Endothelial cell of umbilical vein (primary cell): ENCODE data around the gene L1CAM. TPM values are rescaled to one million over a fixed set of nuclear protein-coding genes. Genes with fewer than 3 reads are reported as not detected.

Experiments
- BruUV-seq: library from RNA; stranded (reverse); fragments of 400-500 nt; replicated peaks from 2 replicates; lab custom pipeline; 2021; lab: Mats Ljungman, UMichigan
- CTCF ChIA-PET: fragments of 300-600, 350-600 bp; sonication (Branson Sonifier 250); formaldehyde crosslinking; loops from one replicate; lab custom pipeline; 2021; ENCODE audit warnings: antibody characterized with exemption, inconsistent platforms; lab: Charles Lee
- POLR2A ChIA-PET: fragments of 300-600, 350-600 bp; sonication (Branson Sonifier 250); formaldehyde crosslinking; loops from one replicate; lab custom pipeline; 2021; ENCODE audit warnings: antibody characterized with exemption, inconsistent platforms; lab: Charles Lee
- DNase-seq: peaks from one replicate; pipeline ENCODE4 v3.0.0-alpha.2; 2011; ENCODE audit warnings: low read depth, low spot score
- FAIRE-seq: peaks from 2 replicates; lab custom pipeline; 2011; peaks lifted over from hg19 to GRCh38; lab: Jason Lieb, UNC
- H2AFZ ChIP-seq: 2 replicates; pipeline ENCODE4 v1.6.0; 2012; ENCODE audit warnings: low read depth, low read length, control low read depth, inconsistent platforms
- H3K27ac ChIP-seq: 2 replicates; pipeline ENCODE4 v1.5.1; 2011; ENCODE audit warnings: low read depth, mild to moderate bottlenecking, control low read depth, low read length, moderate library complexity; ENCODE audit not compliant: insufficient read depth
- H3K27me3 ChIP-seq, 2 experiments: 2 replicates each; pipeline versions ENCODE4 v1.6.0 to v1.6.1; 2011; ENCODE audit warnings: low read length in 2 of 2, mixed read lengths in 1 of 2; ENCODE audit not compliant: control insufficient read depth in 2 of 2, insufficient read depth in 2 of 2
- H3K36me3 ChIP-seq, 2 experiments: 2 replicates in 1 of 2; 3 replicates in 1 of 2; pipeline ENCODE4 v1.5.1; 2011; ENCODE audit warnings: low read length in 2 of 2, mild to moderate bottlenecking in 1 of 2, moderate library complexity in 1 of 2; ENCODE audit not compliant: control insufficient read depth in 2 of 2, insufficient read depth in 2 of 2; ENCODE audit errors: extremely low read depth in 1 of 2
- H3K4me1 ChIP-seq: 3 replicates; pipeline ENCODE4 v1.5.1; 2011; ENCODE audit warnings: mild to moderate bottlenecking, low read length; ENCODE audit not compliant: control insufficient read depth, insufficient read depth; ENCODE audit errors: extremely low read depth
- H3K4me2 ChIP-seq: 2 replicates; pipeline ENCODE4 v1.6.1; 2011; ENCODE audit warnings: low read length, control low read depth, mixed read lengths; ENCODE audit not compliant: insufficient read depth
- H3K4me3 ChIP-seq, 3 experiments: fragments of 200-600 bp in 1 of 3; sonication (generic), shearing (Covaris generic) in 1 of 3; replicated peaks in 1 of 3; 2 replicates each; pipeline ENCODE4 v1.5.1; 2011 to 2016; ENCODE audit warnings: control low read depth in 3 of 3, low read length in 3 of 3, mild to moderate bottlenecking in 2 of 3, inconsistent platforms in 1 of 3, low read depth in 1 of 3, moderate library complexity in 1 of 3; ENCODE audit not compliant: insufficient read depth in 1 of 3
- H3K79me2 ChIP-seq: 2 replicates; pipeline ENCODE4 v1.6.0; 2012; ENCODE audit warnings: low read length, inconsistent platforms; ENCODE audit not compliant: control insufficient read depth, insufficient read depth
- H3K9ac ChIP-seq: replicated peaks from 2 replicates; pipeline ENCODE3; 2011; ENCODE audit warnings: low read length, control low read depth; ENCODE audit not compliant: insufficient read depth; ENCODE audit errors: extremely low read depth
- H3K9me1 ChIP-seq: replicated peaks from 3 replicates; pipeline ENCODE4 v1.6.0; 2011; ENCODE audit warnings: mild to moderate bottlenecking, low read length; ENCODE audit not compliant: control insufficient read depth, insufficient read depth; ENCODE audit errors: extremely low read depth
- H3K9me3 ChIP-seq: replicated peaks from 2 replicates; pipeline ENCODE4 v1.5.1; 2012; ENCODE audit warnings: low read length, inconsistent platforms; ENCODE audit not compliant: control insufficient read depth, insufficient read depth
- H4K20me1 ChIP-seq: replicated peaks from 2 replicates; pipeline ENCODE3; 2011; ENCODE audit warnings: mild to moderate bottlenecking, low read length; ENCODE audit not compliant: control insufficient read depth, insufficient read depth; ENCODE audit errors: extremely low read depth
- EZH2 ChIP-seq: IDR thresholded peaks from 2 replicates; pipeline ENCODE4 v1.6.1; 2012; ENCODE audit warnings: borderline replicate concordance, low read depth, mild to moderate bottlenecking, moderate library complexity, low read length, inconsistent platforms; ENCODE audit not compliant: severe bottlenecking
- FOS ChIP-seq: IDR thresholded peaks from 2 replicates; pipeline ENCODE4 v1.6.1; 2011; ENCODE audit warnings: mild to moderate bottlenecking, low read length, moderate library complexity, borderline replicate concordance; ENCODE audit not compliant: insufficient read depth
- GATA2 ChIP-seq: IDR thresholded peaks from 2 replicates; pipeline ENCODE4 v1.7.0; 2011; ENCODE audit warnings: low read depth, mild to moderate bottlenecking, moderate library complexity, mixed read lengths, low read length; ENCODE audit not compliant: insufficient read length, insufficient read depth
- JUN ChIP-seq: IDR thresholded peaks from 2 replicates; pipeline ENCODE4 v1.6.1; 2011; ENCODE audit warnings: borderline replicate concordance, low read depth; ENCODE audit not compliant: insufficient read length, insufficient read depth
- MAX ChIP-seq: IDR thresholded peaks from 2 replicates; pipeline ENCODE4 v1.6.1; 2011; ENCODE audit not compliant: insufficient read depth, insufficient read length
- MYC ChIP-seq: IDR thresholded peaks from one replicate; pipeline ENCODE4 v1.6.1; 2011; ENCODE audit warnings: mild to moderate bottlenecking, low read depth, low read length
- POLR2A ChIP-seq: IDR thresholded peaks from 2 replicates; pipeline ENCODE4 v1.6.1; 2012; ENCODE audit warnings: low read depth, mild to moderate bottlenecking, control low read depth, low read length
- POLR2AphosphoS5 ChIP-seq: IDR thresholded peaks from 2 replicates; pipeline ENCODE4 v1.6.1; 2012; ENCODE audit warnings: low read depth, mild to moderate bottlenecking, control low read depth, low read length, moderate library complexity; ENCODE audit not compliant: insufficient read depth
- dilution Hi-C: fragments of 300-500 bp; cut with MboI; formaldehyde crosslinking; loops from one replicate; pipeline ENCODE4 v1.15.0; 2019; ENCODE audit warnings: low sequenced_read_pairs; ENCODE audit not compliant: extremely low pct_ligation_motif_present
- intact Hi-C: fragments of 100-400 bp; cut with micrococcal nuclease; formaldehyde crosslinking; loops from one replicate; pipeline ENCODE4 v1.10.0; 2022
- polyA plus RNA-seq, 4 experiments: library from polyadenylated mRNA; depleted of rRNA in 3 of 4; stranded (reverse) in 3 of 4; unstranded in 1 of 4; fragments of >200 nt; gene quantifications; 2 replicates each; pipeline versions ENCODE4 v1.2.1 to v1.2.3, GENCODE V29; 2011 to 2012; ENCODE audit warnings: missing spikeins in 1 of 4
- total RNA-seq: library from RNA; stranded (reverse); gene quantifications from 2 replicates; pipeline ENCODE4 v1.2.3, GENCODE V29; 2021
- TF ChIP-seq, protein P1 (sequence below), 2 donors: IDR thresholded peaks; 1 replicate in 1 of 2; 2 replicates in 1 of 2; pipeline ENCODE4 v1.5.1; 2011; ENCODE audit warnings: low read length in 2 of 2, mild to moderate bottlenecking in 2 of 2, moderate library complexity in 2 of 2, control low read depth in 1 of 2, inconsistent platforms in 1 of 2, low read depth in 1 of 2; ENCODE audit not compliant: insufficient read depth in 1 of 2; ENCODE audit errors: extremely low read depth in 1 of 2

The L1CAM gene
- total and polyA plus RNA-seq, 2 donors (not counting 3 experiments of a cell fraction or from before 2014, with no cell fraction given): 0.01 TPM; not detected in 1

GRCh38 chrX:153888344-153888743 is 2.4 kb upstream of the L1CAM start:
- H3K9me3 ChIP-seq: no peaks in the 10 kb centered on the region
- H3K36me3 ChIP-seq: no peaks in the 10 kb centered on the region
- no peaks in the 10 kb centered on the region for H3K79me2 ChIP-seq
- H3K27me3 ChIP-seq: peaks cover 28 to 32% of the 10 kb centered on the region in 2 experiments
- no peak overlapping the region for H2AFZ ChIP-seq
- H3K27ac ChIP-seq: no peak overlapping the region
- no TSS peak for BruUV-seq
- FAIRE-seq (no peak), DNase-seq (no peak)
- ChIA-PET CTCF (no interaction called here), POLR2A (no interaction called here)
- no peaks in the 10 kb centered on the region for H3K9me1 ChIP-seq
- no peaks in the 10 kb centered on the region for H3K4me1 ChIP-seq
- no peak overlapping the region for H3K9ac ChIP-seq
- TF ChIP-seq JUN (no peak), GATA2 (no peak), MYC (no peak), POLR2A (no peak), FOS (no peak), MAX (no peak), EZH2 (no peak), POLR2AphosphoS5 (no peak)
- TF ChIP-seq, protein P1, sequence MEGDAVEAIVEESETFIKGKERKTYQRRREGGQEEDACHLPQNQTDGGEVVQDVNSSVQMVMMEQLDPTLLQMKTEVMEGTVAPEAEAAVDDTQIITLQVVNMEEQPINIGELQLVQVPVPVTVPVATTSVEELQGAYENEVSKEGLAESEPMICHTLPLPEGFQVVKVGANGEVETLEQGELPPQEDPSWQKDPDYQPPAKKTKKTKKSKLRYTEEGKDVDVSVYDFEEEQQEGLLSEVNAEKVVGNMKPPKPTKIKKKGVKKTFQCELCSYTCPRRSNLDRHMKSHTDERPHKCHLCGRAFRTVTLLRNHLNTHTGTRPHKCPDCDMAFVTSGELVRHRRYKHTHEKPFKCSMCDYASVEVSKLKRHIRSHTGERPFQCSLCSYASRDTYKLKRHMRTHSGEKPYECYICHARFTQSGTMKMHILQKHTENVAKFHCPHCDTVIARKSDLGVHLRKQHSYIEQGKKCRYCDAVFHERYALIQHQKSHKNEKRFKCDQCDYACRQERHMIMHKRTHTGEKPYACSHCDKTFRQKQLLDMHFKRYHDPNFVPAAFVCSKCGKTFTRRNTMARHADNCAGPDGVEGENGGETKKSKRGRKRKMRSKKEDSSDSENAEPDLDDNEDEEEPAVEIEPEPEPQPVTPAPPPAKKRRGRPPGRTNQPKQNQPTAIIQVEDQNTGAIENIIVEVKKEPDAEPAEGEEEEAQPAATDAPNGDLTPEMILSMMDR (IDR thresholded peaks at IDR 0.05; ENCODE audit: extremely low read depth in 1 of 2, insufficient read depth in 1 of 2, low read depth in 1 of 2, low read length in 2 of 2): no peak
- H4K20me1 ChIP-seq: no peaks in the 10 kb centered on the region
- intact Hi-C loops: loop anchor here (10.0 kb wide), 1 partner anchor 74 kb away; no protein-coding TSS in a partner anchor
- dilution Hi-C loops: no loop called here
- H3K4me2 ChIP-seq: no peak overlapping the region
- no peak overlapping the region for H3K4me3 ChIP-seq
